Hematopoietic multipotent progenitor cell treated with erythropoietin and hydrocortisone succinate and interleukin-3 and kit ligand, for 8 days (in vitro differentiated cells): Measurements from ENCODE around the gene WNT11.

Source experiments
- DNase-seq: peaks from one replicate; pipeline ENCODE4 v3.0.0-alpha.2; 2015

WNT11 gene

GRCh38 chr11:76206327-76207081 lies at the start of gene WNT11:
TSS of gene WNT11 (minus strand) at chr11:76206502. CDS start at chr11:76206407, 95 bp downstream.
- DNase-seq, result peak; percentile 48

- DNase-seq, result no peak
Measured at GRCh38 chr11:76253416-76253815, 47.1 kb upstream of the WNT11 start.

- DNase-seq, result no peak
Measured at GRCh38 chr11:76252631-76253070, 46.3 kb upstream of the WNT11 start.

- no peak for DNase-seq
Measured at GRCh38 chr11:76251576-76251975, 45.3 kb upstream of the WNT11 start.

- no peak for DNase-seq
Measured at GRCh38 chr11:76251226-76251575, 44.9 kb upstream of the WNT11 start.

GRCh38 chr11:76250520-76251225 lies 44.4 kb upstream of the WNT11 start:
- no peak for DNase-seq

GRCh38 chr11:76249195-76249741 lies 43.0 kb upstream of the WNT11 start:
- no peak for DNase-seq

- peak; percentile 36 for DNase-seq
Measured at GRCh38 chr11:76248210-76248609, 41.9 kb upstream of the WNT11 start.

GRCh38 chr11:76247091-76247490 lies 40.8 kb upstream of the WNT11 start:
- no peak for DNase-seq

- no peak for DNase-seq
Measured at GRCh38 chr11:76246271-76246933, 40.1 kb upstream of the WNT11 start.

GRCh38 chr11:76245720-76246119 lies 39.4 kb upstream of the WNT11 start:
- DNase-seq, result no peak

GRCh38 chr11:76244316-76244851 lies 38.1 kb upstream of the WNT11 start:
- no peak for DNase-seq

GRCh38 chr11:76243957-76244285 lies 37.6 kb upstream of the WNT11 start:
- no peak for DNase-seq

- no peak for DNase-seq
Measured at GRCh38 chr11:76243193-76243956, 37.1 kb upstream of the WNT11 start.

- DNase-seq, result no peak
Measured at GRCh38 chr11:76242004-76242779, 35.9 kb upstream of the WNT11 start.

- no peak for DNase-seq
Measured at GRCh38 chr11:76241243-76242000, 35.1 kb upstream of the WNT11 start.

GRCh38 chr11:76240666-76241065 lies 34.4 kb upstream of the WNT11 start:
- no peak for DNase-seq

GRCh38 chr11:76240161-76240540 lies 33.8 kb upstream of the WNT11 start:
- no peak for DNase-seq

GRCh38 chr11:76239483-76240160 lies 33.3 kb upstream of the WNT11 start:
- no peak for DNase-seq

GRCh38 chr11:76238551-76238950 lies 32.2 kb upstream of the WNT11 start:
- no peak for DNase-seq
